ENCODE measurements around the gene KLLN. TPM values are rescaled to one million over a fixed set of nuclear protein-coding genes. Genes with fewer than 3 reads are reported as not detected.

KLLN gene
- total and polyA plus RNA-seq, 2 of the 13 experiments (the other 11 are each of a cell fraction or from before 2014, with no cell fraction given) = 0.08 to 0.44 TPM

DNA sequence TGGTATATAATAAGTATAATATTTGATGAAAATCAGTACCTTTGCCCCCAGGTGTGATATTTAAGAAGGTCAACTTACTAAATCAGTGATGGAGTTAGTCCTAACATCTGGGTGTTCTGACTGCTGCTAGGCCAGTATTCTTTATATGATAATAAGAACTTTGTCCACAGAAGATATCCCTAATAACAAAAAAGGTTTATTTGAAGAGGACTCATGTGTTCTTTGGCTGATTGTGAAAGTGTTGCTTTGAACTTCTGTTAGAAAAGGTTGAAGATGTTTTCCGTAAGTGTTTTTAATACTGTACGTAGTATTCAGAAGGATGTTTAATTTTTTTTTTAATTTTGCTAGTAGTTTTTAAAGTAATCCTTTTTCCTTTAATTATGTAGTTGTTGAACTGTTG is 10.3 kb upstream of the KLLN start:
- H2AFZ ChIP-seq (ENCODE audit: low read length) = no peak overlapping the region
- BruUV-seq (replicated peaks) = no TSS peak
- FAIRE-seq = no peak
- no peaks in the 10 kb centered on the region for H3K9me3 ChIP-seq (ENCODE audit: low read length)
- no peak overlapping the region for H3K4me3 ChIP-seq (replicated peaks in 1 of 3; ENCODE audit: insufficient read depth in 1 of 3, low read depth in 2 of 3, low read length in 3 of 3)
- H3K27ac ChIP-seq (ENCODE audit: extremely low read length, insufficient read depth, low read length) = no peak overlapping the region
- intact Hi-C loops (cut with micrococcal nuclease; ENCODE audit: unreplicated experiment) = no loop called here
- peaks cover 40% of the 10 kb centered on the region for H3K4me1 ChIP-seq (ENCODE audit: insufficient read depth, low read length)
- ChIA-PET CTCF (ENCODE audit: low intra/inter-chr PET ratio, low total read pairs) (no interaction called here), POLR2A (interaction anchor here (6.6 kb wide), 1 partner anchor 11 kb away, joined by 26 read pairs; the partner anchor contains the start of genes KLLN and PTEN)
- no peak for DNase-seq (ENCODE audit: low spot score)
- H3K27me3 ChIP-seq (ENCODE audit: control insufficient read depth in 1 of 2, insufficient read depth in 2 of 2, low read length in 2 of 2) = no peaks in the 10 kb centered on the region
- no peak for TF ChIP-seq NR2F1 (CRISPR knock-in tag; IDR thresholded peaks at IDR 0.05)
- no peak for TF ChIP-seq YY1 (IDR thresholded peaks at IDR 0.05; ENCODE audit: insufficient read depth, insufficient replicate concordance, low read depth, low read length)
- TF ChIP-seq ZNF546 (CRISPR knock-in tag; conservative IDR thresholded peaks at IDR 0.05) = no peak
- TF ChIP-seq ZNF616 (CRISPR knock-in tag; IDR thresholded peaks at IDR 0.05; ENCODE audit: low read depth) = no peak
- TF ChIP-seq AGO2 (optimal IDR thresholded peaks at IDR 0.05; ENCODE audit: low read depth, low read length) = no peak
- no peak for TF ChIP-seq ZNF496 (CRISPR knock-in tag; IDR thresholded peaks at IDR 0.05; ENCODE audit: insufficient replicate concordance)
- no peak for TF ChIP-seq IRX3 (CRISPR knock-in tag; IDR thresholded peaks at IDR 0.05; ENCODE audit: borderline replicate concordance, low read depth)
- TF ChIP-seq MTA1 (CRISPR knock-in tag; IDR thresholded peaks at IDR 0.05; ENCODE audit: borderline replicate concordance) = no peak
- no peak for ATAC-seq
- H3K36me3 ChIP-seq (replicated peaks in 1 of 2; ENCODE audit: control insufficient read depth in 1 of 2, insufficient read depth in 2 of 2, low read length in 2 of 2) = no peaks in the 10 kb centered on the region; a peak in 1 of 5 replicates
- peaks cover 82% of the 10 kb centered on the region for H3K79me2 ChIP-seq (ENCODE audit: insufficient read depth, low read length)
- WGBS (ENCODE audit: low lambda C conversion rate) = 98% methylated on average over 2 of the region's 2 CpGs
- no peak overlapping the region; the same call in 1 of the 2 replicates for H3K4me2 ChIP-seq (ENCODE audit: low read depth, low read length)
- in situ Hi-C loops (cut with HindIII; ENCODE audit: extremely low pct_ligation_motif_present, low pct_unique_long_range_greater_than_20kb) = no loop called here
- peaks cover 26% of the 10 kb centered on the region; the same call in 1 of the 2 replicates for H4K20me1 ChIP-seq (ENCODE audit: insufficient read depth, low read length)
- H3K9ac ChIP-seq (ENCODE audit: insufficient read depth, low read depth, low read length) = no peak overlapping the region

DNA sequence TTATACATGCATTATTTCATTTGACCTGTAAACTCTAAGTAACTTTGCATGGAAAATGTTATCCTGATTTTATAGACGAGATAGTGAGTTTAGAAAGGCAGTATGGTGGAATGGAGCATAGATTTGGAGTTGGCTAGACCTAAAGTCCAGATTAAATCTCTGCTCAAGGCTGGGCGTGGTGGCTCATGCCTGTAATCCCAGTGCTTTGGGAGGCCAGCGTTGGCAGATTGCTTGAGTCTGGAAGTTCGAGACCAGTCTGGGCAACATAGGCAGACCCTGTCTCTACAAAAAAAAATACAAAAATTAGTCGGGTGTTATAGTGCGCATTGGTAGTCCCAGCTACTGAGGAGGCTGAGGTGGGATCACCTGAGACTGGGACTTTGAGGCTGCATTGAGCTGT is 9.5 kb upstream of the KLLN start:
- FAIRE-seq = no peak
- no peak for DNase-seq (ENCODE audit: low spot score)
- intact Hi-C loops (cut with micrococcal nuclease; ENCODE audit: unreplicated experiment) (no loop called here), in situ Hi-C loops (cut with HindIII; ENCODE audit: extremely low pct_ligation_motif_present, low pct_unique_long_range_greater_than_20kb) (no loop called here)
- ChIA-PET CTCF (ENCODE audit: low intra/inter-chr PET ratio, low total read pairs) (no interaction called here), POLR2A (interaction anchor here (6.6 kb wide), 1 partner anchor 10 kb away, joined by 26 read pairs; the partner anchor contains the start of genes KLLN and PTEN)
- Histone ChIP-seq H3K4me2 (ENCODE audit: low read depth, low read length) (no peak overlapping the region), H2AFZ (ENCODE audit: low read length) (no peak overlapping the region), H3K4me1 (ENCODE audit: insufficient read depth, low read length) (peaks cover 48% of the 10 kb centered on the region), H3K9me3 (ENCODE audit: low read length) (no peaks in the 10 kb centered on the region), H3K27me3 (ENCODE audit: control insufficient read depth in 1 of 2, insufficient read depth in 2 of 2, low read length in 2 of 2) (no peaks in the 10 kb centered on the region), H3K36me3 (replicated peaks in 1 of 2; ENCODE audit: control insufficient read depth in 1 of 2, insufficient read depth in 2 of 2, low read length in 2 of 2) (no peaks in the 10 kb centered on the region; a peak in 1 of 5 replicates), H3K9ac (ENCODE audit: insufficient read depth, low read depth, low read length) (no peak overlapping the region), H3K79me2 (ENCODE audit: insufficient read depth, low read length) (peaks cover 90% of the 10 kb centered on the region), H4K20me1 (ENCODE audit: insufficient read depth, low read length) (peaks cover 34% of the 10 kb centered on the region; the same call in 1 of the 2 replicates), H3K4me3 (replicated peaks in 1 of 3; ENCODE audit: insufficient read depth in 1 of 3, low read depth in 2 of 3, low read length in 3 of 3) (no peak overlapping the region), H3K27ac (ENCODE audit: extremely low read length, insufficient read depth, low read length) (no peak overlapping the region)
- 98% methylated on average over 6 of the region's 6 CpGs for WGBS (ENCODE audit: low lambda C conversion rate)
- no peak for ATAC-seq
- BruUV-seq (replicated peaks) = no TSS peak
- TF ChIP-seq RFX3 (CRISPR knock-in tag; IDR thresholded peaks at IDR 0.05) (no peak), ZBTB8A (CRISPR knock-in tag; IDR thresholded peaks at IDR 0.05; ENCODE audit: borderline replicate concordance, low read depth) (no peak), NKX3-1 (CRISPR knock-in tag; IDR thresholded peaks at IDR 0.05) (no peak), POLR2G (IDR thresholded peaks at IDR 0.05; ENCODE audit: low read depth, low read length) (no peak), ZBTB42 (CRISPR knock-in tag; IDR thresholded peaks at IDR 0.05) (no peak), ZNF598 (CRISPR knock-in tag; IDR thresholded peaks at IDR 0.05; ENCODE audit: borderline replicate concordance) (no peak), HHEX (CRISPR knock-in tag; IDR thresholded peaks at IDR 0.05) (no peak), SALL2 (CRISPR knock-in tag; IDR thresholded peaks at IDR 0.05) (no peak), SRSF1 (optimal IDR thresholded peaks at IDR 0.05; ENCODE audit: low read depth, low read length) (no peak)
- TF ChIP-seq, protein P1, sequence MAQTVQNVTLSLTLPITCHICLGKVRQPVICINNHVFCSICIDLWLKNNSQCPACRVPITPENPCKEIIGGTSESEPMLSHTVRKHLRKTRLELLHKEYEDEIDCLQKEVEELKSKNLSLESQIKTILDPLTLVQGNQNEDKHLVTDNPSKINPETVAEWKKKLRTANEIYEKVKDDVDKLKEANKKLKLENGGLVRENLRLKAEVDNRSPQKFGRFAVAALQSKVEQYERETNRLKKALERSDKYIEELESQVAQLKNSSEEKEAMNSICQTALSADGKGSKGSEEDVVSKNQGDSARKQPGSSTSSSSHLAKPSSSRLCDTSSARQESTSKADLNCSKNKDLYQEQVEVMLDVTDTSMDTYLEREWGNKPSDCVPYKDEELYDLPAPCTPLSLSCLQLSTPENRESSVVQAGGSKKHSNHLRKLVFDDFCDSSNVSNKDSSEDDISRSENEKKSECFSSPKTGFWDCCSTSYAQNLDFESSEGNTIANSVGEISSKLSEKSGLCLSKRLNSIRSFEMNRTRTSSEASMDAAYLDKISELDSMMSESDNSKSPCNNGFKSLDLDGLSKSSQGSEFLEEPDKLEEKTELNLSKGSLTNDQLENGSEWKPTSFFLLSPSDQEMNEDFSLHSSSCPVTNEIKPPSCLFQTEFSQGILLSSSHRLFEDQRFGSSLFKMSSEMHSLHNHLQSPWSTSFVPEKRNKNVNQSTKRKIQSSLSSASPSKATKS (CRISPR knock-in tag; IDR thresholded peaks at IDR 0.05) = no peak

Data from HepG2 (cell line).